HS-5 (cell line): ENCODE results near the gene MPEG1.
A peak's percentile ranks its signal among the peaks of the same experiment; 100 is the strongest.

Experiments
- DNase-seq: peaks from one replicate; pipeline ENCODE4 v3.0.0-alpha.2; 2012; ENCODE audit warnings: low read depth

Gene MPEG1

GRCh38 chr11:59187035-59187434 is 25.7 kb downstream of the MPEG1 start:
- no peak for DNase-seq

DNA sequence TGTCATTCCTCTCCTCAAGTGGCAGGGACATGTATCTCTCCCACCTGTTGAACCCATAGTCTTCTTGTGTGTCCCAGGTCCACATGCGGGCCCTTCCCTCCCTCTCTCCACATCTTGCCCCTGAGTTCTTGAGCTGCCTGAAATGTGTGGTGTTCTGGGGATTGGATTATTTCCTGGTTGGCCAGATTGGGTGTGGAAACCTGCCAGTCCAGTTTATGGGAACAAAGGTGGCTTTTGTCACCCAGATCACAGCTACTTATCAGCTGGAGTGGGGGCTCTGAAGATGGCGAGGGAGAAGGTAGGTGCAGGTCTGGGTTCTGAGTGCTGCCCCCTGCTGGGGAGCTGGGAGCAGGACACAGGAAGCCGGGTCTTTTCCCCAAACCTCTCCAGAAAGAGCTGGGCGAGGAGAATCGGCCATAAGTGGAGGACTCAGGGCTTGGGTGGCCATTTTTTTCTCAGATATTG is 26.6 kb downstream of the MPEG1 start:
- no peak for DNase-seq

- no peak for DNase-seq
Observed at GRCh38 chr11:59185386-59185945, 27.3 kb downstream of the MPEG1 start.

DNA sequence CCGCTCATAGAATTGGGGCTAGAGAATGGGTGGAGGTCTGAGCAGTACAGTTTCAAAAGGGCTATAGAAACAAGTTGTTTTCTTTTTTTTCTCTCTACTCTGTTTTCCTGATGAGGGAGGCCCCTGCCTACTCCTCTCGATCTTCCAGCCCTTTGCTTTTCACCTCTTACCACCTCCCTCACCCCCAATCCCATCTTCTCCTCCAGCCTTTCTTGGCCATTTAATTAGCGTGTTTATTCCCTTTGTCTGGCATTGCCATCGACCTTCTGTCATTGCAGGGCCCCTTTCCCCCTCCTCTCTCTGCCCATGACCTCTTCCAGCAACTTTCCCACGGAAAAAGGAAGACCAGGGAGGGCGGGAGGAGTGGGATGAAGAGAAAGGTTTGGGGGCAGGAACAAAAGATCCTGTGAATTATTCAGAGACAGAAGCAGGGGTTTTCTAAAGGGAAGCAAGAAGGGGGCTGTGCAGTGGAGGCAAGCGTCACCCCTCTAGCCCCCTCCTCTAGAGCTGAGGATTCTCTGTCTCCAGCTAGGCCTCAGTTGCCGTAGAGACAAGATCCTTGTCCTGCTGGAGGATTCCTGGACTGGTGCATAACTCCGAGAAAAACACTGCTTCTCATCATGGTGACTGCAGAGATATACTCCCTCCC is 27.9 kb downstream of the MPEG1 start:
- DNase-seq, result no peak

GRCh38 chr11:59183771-59184170 is 29.0 kb downstream of the MPEG1 start:
- no peak for DNase-seq

DNA sequence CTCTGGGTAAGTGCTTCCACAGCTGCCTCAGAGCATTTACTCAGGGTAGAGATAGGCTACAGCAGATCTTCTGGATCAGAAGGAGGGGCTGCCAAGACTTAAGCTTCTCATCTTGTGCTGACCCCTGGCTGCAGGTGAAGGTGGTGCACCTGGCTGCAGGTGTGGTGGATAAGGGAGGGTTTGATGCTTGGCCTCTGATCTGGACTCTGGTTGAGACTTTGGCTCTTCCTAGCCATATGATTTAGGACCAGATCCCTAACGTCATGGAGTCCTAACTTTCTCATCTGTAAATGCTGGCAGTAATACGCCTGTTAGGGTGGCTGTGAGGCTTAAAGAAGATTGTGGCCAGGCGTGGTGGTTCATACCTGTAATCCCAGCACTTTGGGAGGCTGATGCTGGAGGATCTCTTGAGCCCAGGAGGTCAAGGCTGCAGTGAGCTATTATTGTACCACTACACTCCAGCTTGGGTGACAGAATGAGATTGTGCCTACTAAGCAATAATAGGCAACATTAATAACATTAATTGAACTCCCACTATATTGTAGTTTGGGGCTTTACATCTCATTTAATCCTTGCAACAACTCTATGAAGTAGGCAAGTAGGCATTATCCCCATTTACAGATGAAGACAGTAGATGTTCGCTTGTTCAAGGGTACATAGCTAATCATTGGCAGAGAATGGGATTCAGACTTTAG is 30.1 kb downstream of the MPEG1 start:
- no peak for DNase-seq

DNA sequence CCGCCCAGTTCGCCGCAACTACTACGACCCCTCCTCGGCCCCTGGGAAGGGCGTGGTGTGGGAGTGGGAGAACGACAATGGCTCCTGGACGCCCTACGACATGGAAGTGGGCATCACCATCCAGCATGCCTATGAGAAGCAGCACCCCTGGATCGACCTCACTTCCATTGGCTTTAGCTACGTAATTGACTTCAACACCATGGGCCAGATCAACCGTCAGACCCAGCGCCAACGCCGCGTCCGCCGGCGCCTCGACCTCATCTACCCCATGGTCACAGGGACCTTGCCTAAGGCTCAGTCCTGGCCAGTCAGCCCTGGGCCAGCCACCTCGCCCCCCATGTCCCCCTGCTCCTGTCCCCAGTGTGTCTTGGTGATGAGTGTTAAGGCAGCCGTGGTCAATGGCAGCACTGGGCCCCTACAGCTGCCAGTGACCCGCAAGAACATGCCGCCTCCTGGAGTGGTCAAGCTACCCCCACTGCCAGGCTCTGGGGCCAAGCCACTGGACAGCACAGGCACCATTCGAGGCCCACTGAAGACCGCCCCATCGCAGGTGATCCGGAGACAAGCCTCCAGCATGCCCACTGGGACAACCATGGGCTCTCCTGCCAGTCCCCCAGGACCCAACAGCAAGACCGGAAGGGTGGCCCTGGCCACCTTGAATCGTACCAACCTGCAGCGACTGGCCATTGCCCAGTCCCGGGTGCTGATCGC is 30.8 kb downstream of the MPEG1 start:
- no peak for DNase-seq

DNA sequence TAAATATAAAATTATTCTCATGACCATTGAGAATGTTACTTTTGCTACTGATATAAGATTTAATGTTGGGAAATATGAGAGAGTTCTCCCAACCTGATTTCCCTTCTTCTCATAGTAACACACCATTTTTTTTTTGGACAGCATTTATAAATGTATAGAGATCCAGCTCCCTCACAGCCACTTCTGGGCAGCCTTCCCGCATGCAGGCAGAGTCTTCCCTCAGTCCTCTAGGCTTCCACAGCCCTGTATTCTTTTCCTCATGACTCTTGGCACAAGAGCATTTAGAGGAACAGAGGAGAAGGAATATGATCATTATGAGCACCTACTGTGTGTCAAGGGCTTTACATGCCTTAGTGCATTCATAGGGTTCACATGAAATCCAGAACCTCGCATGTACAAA is 31.8 kb downstream of the MPEG1 start:
- no peak for DNase-seq

DNA sequence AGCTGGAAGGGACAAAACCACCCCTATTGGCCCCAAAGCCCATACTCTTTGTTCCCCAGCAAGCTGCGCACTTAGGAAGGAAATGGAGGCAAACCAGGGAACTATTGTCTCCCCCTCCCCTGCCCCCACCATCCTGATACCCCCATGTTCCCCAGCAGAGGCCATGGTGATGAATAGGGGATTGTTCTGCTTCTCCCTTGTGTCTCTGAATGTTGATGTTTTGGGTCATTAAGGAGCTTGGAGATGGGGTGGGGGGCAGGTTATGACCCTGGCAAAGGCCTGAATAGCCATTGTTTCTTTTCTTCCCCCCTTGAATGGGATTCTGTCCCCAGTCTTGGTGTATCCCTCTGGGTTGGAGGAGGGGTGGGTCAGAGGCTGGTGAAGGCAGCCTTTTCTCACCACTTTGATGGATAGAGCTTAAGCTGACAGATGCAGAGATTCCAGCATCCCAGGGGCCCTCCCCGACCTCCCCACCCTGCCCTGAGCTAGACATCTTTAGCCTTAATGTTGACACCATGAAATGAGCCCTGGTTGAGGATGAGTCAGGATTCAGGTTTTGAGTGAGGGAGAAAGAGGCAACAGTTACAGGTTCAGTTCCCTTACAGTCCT is 32.5 kb downstream of the MPEG1 start:
- DNase-seq, result no peak

- no peak for DNase-seq
Observed at GRCh38 chr11:59179121-59179520, 33.6 kb downstream of the MPEG1 start.

DNA sequence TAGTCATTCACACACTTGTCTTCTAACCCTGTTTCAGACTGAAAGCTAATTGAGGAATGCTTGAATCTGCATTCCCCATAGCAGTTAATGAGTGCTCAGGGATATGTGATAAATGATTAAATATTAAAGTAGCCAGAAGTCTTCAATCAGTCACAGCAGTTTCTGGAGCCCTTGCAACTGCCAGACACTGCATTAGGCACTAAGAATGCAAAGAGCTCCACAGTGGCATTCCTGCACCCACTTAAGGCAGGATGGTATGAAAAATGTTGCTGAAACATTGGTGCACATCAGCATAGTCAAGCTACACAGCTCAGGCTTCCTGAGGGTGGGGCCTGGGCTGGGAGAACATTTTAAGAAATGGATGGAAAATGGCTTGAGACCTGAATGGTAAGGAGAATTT is 34.3 kb downstream of the MPEG1 start:
- no peak for DNase-seq

DNA sequence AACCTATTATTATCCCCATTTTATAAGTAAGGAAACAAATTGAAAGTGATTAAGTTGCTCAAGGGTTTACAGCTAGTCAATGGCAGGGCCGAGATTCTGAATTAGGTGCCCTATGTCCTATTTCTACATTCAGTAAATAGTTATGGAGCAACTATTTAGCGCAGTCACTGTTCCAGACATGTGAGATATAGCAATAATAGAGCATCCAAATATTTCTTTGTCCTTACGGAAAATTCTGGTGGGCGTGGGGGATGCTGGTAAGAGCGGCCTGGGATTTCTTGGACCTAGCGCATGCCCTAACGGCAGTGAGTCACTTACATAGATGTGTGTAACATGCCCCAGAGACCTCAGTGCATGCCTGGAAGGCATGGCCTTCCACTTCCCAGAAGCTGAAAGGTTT is 36.4 kb downstream of the MPEG1 start:
- DNase-seq, result no peak

GRCh38 chr11:59175091-59175501 is 37.6 kb downstream of the MPEG1 start:
- DNase-seq, result no peak

DNA sequence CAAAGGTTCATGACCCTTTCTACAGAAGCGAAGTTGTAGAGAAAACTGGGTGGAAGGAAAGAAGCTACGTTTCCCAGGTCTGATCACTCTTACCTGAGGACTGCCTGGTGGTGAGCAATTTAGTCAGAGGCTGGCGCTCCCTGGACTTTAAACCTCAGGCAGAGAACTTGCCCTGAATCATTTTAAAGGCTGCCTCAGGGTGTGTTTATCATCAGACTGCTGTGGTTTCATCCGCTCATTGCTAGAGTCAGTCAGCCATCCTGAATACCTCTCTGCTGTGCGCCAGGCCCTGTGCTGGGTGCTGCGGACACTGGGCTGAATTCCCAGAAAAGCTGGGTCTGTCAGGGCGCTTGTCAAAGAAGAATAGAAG is 38.1 kb downstream of the MPEG1 start:
- no peak for DNase-seq

DNA sequence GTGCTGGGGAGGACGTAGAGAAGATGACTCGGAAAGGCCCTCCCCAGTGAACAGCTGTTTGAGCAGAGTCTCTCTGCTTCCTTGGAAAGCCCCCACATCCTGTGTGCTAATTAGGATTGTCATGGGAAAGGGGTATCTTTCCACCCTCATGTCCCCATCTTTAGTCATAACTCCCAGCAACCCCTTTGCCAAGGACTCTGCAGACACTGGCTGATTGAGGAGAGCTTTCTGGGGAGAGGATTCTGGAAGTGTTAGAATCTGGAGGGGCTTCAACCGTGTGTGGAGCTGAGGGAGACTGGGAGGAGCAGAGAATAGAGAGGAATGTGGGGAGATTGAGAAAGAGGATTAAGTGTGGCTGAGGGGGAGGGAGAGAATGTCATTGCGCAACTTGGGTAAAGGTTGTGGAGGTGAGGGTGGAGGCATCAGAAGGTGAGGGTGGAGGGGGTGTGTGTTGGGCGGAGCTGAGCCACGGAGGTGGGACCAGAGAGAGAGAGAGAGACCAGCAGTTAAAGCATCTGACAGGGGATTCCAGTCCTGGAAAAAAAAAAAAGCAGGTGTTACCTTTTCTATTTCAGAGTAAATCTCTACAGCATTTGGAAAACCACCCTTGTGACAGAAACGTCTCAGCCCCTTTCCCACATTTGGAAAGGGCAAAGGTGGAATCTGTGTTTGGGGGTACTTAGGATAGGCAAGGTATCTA is 38.6 kb downstream of the MPEG1 start:
- no peak for DNase-seq

DNA sequence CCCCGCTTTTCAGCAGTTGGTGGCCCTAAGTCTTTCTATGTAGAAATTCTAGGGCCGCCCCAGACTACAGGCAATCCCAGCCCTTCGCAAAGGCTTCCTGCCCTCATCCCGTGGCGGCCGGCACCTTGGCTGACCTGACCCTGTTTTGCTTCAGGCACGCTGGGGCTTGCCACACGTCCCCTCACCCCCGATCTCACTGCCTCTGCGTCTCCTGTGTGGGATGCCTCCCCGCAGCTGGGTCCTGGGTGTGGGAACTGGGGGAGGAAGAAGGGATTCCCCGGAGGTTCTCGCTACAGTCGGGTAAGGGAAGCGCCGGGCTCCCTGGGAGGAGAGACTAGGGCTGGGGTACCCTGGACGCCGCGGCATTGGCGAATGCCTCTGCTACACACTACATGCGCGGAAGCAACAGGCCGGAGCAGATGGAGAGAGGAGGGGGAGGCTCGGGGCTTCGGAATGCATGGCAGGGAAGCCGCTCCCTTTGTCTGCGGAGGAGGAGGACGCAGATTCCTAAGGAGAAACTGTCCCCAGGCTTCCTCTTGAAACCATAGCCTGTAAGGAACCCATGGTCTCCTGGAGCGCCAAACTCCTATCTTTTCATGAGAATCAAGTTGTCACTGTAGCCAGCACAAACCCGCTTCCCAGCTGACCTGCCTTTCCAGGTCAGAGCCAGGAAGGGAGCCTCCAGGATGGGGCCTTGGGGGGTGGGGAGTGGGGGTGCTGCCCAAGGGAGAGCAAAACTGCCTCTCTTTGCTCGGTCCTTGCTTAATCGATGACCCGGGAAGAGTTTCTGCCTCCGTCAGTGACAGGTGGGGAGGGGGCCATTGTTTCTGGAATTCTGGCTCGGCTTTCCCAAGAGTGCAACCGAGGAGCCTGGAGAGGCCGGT is 39.4 kb downstream of the MPEG1 start:
- DNase-seq, result no peak

DNA sequence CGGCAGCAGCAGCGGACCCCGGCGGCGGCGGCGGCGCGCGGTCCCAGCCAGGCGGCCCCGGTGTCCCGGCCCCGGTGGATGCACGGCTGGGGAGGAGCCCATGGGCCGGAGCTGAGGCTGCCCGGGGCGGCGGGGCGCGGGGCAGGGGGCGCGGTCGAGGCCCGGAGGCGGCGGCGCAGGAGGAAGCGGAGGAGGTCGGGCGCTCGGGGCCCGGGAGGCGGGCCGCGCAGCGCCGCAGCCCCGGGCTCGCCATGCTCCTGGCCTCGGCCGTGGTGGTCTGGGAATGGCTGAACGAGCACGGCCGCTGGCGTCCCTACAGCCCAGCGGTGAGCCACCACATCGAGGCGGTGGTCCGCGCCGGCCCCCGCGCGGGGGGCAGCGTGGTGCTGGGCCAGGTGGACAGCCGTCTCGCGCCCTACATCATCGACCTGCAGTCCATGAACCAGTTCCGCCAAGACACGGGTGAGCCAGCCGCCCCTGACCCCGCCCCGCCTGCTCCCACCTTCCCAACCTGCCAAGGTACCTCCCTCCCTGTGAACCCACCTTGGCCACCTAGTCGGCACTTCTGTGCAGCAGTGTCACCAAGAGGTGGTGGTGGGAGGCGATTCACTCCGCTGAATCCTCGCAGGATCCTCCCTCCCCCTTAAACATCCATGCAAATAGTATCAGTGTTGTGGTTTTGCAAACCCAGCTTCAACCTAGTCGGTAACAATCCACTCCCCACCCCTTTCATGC is 40.2 kb downstream of the MPEG1 start:
- DNase-seq, result no peak

DNA sequence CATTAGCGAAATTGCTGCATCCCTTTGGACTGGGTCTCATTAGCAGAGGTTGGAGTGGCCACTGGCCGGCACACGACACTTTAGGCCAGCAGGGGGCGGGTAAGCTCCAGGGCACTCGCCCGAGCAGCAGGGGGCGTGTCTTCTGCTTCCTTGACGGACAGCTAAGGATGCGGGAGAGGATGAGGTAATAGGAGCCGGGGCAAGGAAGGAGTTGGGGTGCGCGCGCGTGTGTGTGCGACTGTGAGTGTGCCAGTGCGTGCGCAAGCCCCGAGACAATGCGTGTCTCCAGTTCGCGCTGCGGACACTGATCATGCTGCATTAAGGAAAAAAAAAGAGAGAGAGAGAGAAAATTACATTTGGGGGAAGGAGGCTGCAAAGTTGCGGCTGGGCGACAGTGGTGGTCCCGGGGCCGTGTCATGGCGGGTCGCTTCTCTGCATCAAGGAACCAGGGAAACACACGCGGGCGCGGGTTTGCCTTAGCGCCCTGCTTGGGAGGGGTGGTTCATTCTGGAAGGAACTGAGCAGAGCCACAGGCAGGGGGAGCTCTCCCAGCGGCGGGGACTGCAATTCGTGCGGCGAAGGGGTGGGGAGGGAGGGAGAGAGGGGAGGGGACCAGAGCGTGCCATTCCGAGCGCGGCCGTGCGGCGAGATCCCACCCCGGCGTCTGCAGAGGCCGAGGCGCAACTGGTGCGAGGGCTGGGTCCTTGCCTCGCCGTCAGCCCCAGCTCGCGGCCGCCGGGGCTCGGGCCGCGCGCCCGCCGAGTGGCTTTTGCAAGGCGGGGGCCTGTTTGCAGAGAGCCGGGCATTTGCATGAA is 41.0 kb downstream of the MPEG1 start, which contains the start of gene DTX4:
TSS of gene DTX4 (plus strand) at position 625 of the 815 bp plus-strand sequence. CDS start 464 bp downstream, outside the sequence.
- DNase-seq, result peak; percentile 64

DNA sequence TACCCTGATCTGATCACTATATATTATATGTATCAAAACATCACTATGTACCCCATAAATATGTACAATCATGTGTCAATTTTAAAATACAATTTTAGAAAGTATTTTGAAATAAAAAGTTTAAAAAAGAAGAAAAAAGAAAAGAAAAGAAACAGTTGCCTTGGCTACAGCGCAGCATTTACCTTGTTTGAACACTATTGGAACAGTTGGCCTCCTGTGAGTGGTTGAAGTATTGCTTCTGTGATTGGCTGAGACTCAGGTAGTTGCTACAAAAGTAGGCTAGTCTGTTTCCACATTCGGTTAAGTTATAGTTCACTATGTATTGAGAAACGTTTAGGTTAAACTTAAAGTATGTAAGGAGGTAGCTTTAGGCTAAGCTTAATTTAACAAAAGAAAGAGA is 48.7 kb downstream of the MPEG1 start:
- no peak for DNase-seq
